ENCODE measurements around the gene CCL4L2. TPM values are rescaled to one million over a fixed set of nuclear protein-coding genes. Genes with fewer than 3 reads are reported as not detected.
A peak's percentile ranks its signal among the peaks of the same experiment; 100 is the strongest.
"Not testable (repeated sequence)": the region's sequence is repeated elsewhere in the genome, so short reads cannot be mapped to it uniquely, and the experiment has no call there.

CCL4L2 gene
- total and polyA plus RNA-seq, 12 donors, result 0.57 to 5.1 (median 2.2) TPM; not detected in 1

GRCh38 chr17:36188891-36189306 lies 22.0 kb upstream of the CCL4L2 start:
- peak overlapping the region in 2 of 5 donors; percentile 1 to 71 for H3K27ac ChIP-seq

GRCh38 chr17:36189993-36190392 lies 20.9 kb upstream of the CCL4L2 start:
- intact Hi-C loops (cut with DNase I), result loop anchor here in 1 of 2 donors (10.0 kb wide), 1 partner anchor 75 kb away; no protein-coding TSS in a partner anchor
- not testable (repeated sequence) for DNase-seq; H3K9me3 ChIP-seq (replicated peaks in 1 of 3); H3K4me3 ChIP-seq; H3K4me1 ChIP-seq (replicated peaks in 1 of 2); H3K27ac ChIP-seq; H3K27me3 ChIP-seq; H3K36me3 ChIP-seq (replicated peaks in 1 of 2)
- 51 to 65% (median 57%) methylated on average over 4 to 5 of the region's 5 CpGs for WGBS, 4 donors

More at GRCh38 chr17:36188891-36189306, 22.0 kb upstream of the CCL4L2 start:
- DNase-seq, result peak in 6 of 7 donors; percentile 49 to 68 (median 63)
- intact Hi-C loops (cut with DNase I), result loop anchor here in 1 of 2 donors (10.0 kb wide), 1 partner anchor 74 kb away; no protein-coding TSS in a partner anchor
- 49 to 52% (median 50%) methylated on average over 4 to 7 of the region's 7 CpGs for WGBS, 4 donors
- H3K4me3 ChIP-seq, result no peak overlapping the region
- TF ChIP-seq CTCF (IDR thresholded peaks at IDR 0.05) (no peak), POLR2A (IDR thresholded peaks at IDR 0.05) (no peak)
- H3K9me3 ChIP-seq (replicated peaks in 1 of 3), result no peaks in the 10 kb centered on the region
- no peaks in the 10 kb centered on the region for H3K36me3 ChIP-seq (replicated peaks in 1 of 2)
- no peaks in the 10 kb centered on the region for H3K27me3 ChIP-seq
- H3K4me1 ChIP-seq (replicated peaks in 1 of 2), result peaks cover 0 to 6% of the 10 kb centered on the region in 2 donors

- DNase-seq; H3K27me3 ChIP-seq; H3K27ac ChIP-seq; H3K4me1 ChIP-seq (replicated peaks in 1 of 2); H3K36me3 ChIP-seq (replicated peaks in 1 of 2); intact Hi-C loops (cut with DNase I); H3K9me3 ChIP-seq (replicated peaks in 1 of 3); H3K4me3 ChIP-seq: not testable (repeated sequence)
- 78 to 86% (median 82%) methylated on average over 9 of the region's 9 CpGs for WGBS, 4 donors
These were observed 20.1 kb upstream of the CCL4L2 start for GRCh38 chr17:36190549-36191330.

GRCh38 chr17:36193216-36193775 lies 17.6 kb upstream of the CCL4L2 start:
- TF ChIP-seq CTCF (IDR thresholded peaks at IDR 0.05) (peak in 1 of 6 experiments; percentile 2), POLR2A (IDR thresholded peaks at IDR 0.05) (no peak)
- no peak overlapping the region for H3K4me3 ChIP-seq
- intact Hi-C loops (cut with DNase I), result no loop called here
- no peak for DNase-seq
- no peak overlapping the region for H3K27ac ChIP-seq
- H3K27me3 ChIP-seq, result no peaks in the 10 kb centered on the region
- no peaks in the 10 kb centered on the region for H3K9me3 ChIP-seq (replicated peaks in 1 of 3)
- WGBS, 4 donors, result 39 to 59% (median 51%) methylated on average over 1 of the region's 1 CpG
- H3K36me3 ChIP-seq (replicated peaks in 1 of 2), result no peaks in the 10 kb centered on the region
- peaks cover 0 to 6% of the 10 kb centered on the region in 2 donors for H3K4me1 ChIP-seq (replicated peaks in 1 of 2)

GRCh38 chr17:36194147-36194831 lies 16.6 kb upstream of the CCL4L2 start:
- 86 to 95% (median 89%) methylated on average over 5 to 6 of the region's 8 CpGs for WGBS, 4 donors
- H3K4me1 ChIP-seq (replicated peaks in 1 of 2); H3K27me3 ChIP-seq; H3K27ac ChIP-seq; H3K4me3 ChIP-seq; H3K9me3 ChIP-seq (replicated peaks in 1 of 3); H3K36me3 ChIP-seq (replicated peaks in 1 of 2); DNase-seq; intact Hi-C loops (cut with DNase I): not testable (repeated sequence)

GRCh38 chr17:36194832-36195433 lies 15.9 kb upstream of the CCL4L2 start:
- DNase-seq; H3K9me3 ChIP-seq (replicated peaks in 1 of 3); H3K4me3 ChIP-seq; H3K27me3 ChIP-seq; H3K27ac ChIP-seq; intact Hi-C loops (cut with DNase I); H3K36me3 ChIP-seq (replicated peaks in 1 of 2); H3K4me1 ChIP-seq (replicated peaks in 1 of 2): not testable (repeated sequence)
- WGBS, 4 donors, result 79 to 83% (median 82%) methylated on average over 7 to 10 of the region's 10 CpGs
